GM18520 (cell line): Measurements from ENCODE around the gene IRAK4.
A peak's percentile ranks its signal among the peaks of the same experiment; 100 is the strongest.

Source experiments
- ATAC-seq: cut with Tn5 transposase; IDR thresholded peaks from one replicate; pipeline ENCODE4 v1.9.1; 2021; ENCODE audit not compliant: unreplicated experiment

The IRAK4 gene

DNA sequence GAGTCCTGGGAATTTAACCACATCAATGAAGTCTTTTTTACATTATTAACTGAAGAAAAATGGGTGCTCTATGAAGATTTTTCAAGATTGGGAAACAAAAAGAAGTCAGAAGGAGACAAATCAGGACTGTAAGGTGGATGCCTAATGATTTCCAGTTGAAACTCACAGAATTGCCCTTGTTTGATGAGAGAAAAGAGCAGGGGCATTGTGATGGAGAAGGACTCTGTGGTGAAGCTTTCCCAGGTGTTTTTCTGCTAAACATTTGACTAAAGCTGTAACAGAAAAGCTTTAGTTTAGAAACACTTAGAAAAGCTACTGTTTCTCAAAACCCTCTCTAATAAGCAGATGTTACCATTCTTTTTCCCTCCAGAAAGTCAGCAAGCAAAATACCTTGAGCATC lies 5.8 kb downstream of the IRAK4 start:
- no peak for ATAC-seq

DNA sequence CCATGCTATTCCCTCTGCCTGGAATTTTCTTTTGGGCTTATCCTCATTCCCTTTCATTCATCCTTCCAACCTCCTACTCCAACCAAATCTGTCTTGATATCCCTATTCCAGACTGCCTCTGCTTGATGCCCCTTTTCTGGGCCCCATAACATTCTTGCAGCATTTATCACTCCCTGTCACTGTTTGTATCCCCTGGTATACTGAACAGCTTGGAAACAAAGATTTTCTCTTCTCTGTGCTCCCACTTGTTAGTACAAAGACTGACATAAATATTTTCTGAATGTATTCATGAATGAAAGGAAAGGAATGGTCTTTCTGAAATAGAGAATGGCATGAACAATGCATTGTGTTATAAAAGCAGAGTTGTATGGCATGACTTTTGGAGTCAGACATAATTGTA lies 7.5 kb downstream of the IRAK4 start:
- no peak for ATAC-seq

DNA sequence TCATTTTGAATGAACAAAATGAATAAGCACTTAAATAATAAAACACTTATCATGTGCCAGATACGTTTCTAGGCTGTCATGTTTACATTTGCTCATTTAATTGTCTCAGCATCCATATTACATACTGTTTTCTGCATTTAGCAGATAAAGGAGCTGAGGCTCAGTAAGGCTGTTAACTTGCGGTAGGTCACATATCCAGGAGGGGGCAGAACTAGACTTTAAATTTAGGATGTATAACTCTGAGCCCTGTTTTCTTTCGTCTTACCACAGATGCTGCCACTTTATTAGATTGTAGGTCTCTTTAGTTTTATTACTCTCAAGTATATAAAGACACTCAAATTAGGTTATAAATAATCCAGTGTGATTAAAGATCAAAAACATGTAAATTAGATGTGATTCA lies 17.7 kb downstream of the IRAK4 start:
- no peak for ATAC-seq

DNA sequence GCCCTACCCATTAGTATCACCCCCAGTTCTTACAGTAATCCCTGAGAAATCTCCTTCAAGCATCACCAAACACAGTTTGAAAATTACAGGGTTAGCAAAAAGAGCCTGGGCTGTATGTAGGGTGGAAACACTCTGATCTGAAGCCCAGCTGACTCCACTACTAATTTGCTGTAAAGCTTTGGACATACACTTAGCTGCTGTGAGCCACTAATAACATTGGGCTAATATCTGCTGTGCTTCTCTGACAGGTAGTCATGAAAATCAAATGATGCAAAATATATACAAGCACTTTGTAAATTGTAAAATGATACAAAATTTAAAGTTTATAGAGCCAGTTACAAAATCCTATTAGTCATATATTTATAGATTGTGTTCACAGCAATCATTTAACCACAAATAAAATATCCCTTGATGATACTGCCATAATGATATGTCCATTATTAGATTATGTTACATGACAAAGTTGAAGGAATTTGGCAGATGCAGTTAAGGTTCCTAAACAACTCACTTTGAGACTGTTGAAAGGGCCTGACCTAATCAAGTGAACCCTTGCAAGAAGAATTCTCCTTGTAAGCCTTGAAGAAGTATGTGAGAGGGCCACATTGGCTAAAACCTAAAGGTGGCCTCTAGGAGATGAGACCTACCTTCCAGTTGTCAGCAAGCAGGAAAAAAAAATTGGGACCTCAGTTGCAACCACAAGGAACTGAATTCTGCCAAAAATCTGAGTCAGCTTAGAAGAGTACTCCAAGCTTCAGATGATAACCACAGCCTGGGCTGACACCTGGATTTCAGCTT lies 28.3 kb downstream of the IRAK4 start:
- no peak for ATAC-seq

DNA sequence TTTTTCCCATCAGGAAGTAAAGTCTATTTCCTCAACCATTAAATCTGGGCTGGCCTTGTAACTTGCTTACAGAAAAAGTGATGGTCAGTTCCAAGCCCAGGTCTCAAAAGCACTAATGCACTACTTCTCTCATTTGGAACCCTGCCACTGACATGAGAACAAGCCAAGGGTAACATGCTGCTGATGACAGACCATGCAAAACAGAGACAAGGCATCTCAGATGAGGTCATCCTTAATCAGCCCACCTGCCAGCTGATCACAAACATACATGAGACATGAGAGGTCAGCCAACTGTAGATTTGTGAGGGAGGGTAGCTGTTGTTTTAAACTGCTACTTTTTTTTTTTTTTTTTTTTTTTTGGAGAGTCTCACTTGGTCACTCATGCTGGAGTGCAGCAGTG lies 31.2 kb downstream of the IRAK4 start:
- no peak for ATAC-seq

DNA sequence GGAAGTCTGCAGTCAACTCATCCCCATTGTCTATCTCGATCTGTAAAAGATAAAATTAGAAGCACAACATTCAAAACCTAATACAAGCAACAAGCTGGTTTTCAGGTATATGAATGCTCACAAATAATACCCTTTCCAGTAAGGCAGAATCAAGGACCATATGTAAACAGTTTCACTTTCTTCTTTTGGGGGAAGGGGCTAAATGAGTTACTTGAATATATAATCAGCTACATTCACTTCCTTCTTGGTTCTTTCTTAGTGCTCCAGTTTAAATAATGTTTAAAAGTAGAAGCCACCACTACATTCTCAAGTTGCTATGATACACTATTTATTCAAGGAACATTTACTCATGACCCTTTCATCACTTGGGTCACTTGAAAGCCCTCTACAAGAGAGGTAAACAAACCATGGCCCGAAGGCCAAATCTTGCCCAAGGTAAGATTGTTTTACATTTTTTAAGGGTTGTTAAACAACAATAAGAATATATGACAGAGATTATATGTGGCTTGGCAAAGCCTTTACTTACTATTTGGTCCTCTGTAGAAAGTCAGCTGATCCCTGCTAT lies 37.0 kb downstream of the IRAK4 start:
- ATAC-seq, result no peak

DNA sequence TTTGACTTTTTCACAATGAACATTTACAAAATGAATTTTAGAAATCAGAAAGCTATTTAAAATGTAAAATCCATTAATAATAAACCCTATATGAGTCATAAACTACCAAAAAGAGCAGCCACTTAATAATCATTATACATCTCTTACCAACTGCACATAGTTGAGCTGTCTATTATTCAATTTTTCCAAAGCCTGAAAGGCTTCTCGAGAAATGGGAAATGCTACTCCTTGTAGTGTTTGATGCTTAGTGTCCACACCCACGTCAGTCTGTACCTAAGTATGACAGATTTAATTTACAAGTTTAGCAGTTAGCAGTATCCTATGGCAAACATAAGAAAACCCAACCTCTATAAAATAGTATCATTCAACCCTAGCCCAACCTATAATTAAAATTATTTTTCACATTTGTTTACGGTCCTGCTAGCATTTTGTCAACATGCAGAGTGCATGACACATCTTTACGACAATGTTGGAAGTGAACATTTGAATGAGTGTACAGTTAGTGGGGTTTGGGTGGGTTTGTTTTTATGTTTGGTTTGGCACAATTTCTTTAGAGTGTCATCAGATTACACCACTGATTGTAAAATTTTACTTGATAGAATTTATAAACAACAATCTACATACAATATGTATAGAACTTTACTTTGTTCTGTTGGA lies 38.9 kb downstream of the IRAK4 start:
- ATAC-seq, result no peak

DNA sequence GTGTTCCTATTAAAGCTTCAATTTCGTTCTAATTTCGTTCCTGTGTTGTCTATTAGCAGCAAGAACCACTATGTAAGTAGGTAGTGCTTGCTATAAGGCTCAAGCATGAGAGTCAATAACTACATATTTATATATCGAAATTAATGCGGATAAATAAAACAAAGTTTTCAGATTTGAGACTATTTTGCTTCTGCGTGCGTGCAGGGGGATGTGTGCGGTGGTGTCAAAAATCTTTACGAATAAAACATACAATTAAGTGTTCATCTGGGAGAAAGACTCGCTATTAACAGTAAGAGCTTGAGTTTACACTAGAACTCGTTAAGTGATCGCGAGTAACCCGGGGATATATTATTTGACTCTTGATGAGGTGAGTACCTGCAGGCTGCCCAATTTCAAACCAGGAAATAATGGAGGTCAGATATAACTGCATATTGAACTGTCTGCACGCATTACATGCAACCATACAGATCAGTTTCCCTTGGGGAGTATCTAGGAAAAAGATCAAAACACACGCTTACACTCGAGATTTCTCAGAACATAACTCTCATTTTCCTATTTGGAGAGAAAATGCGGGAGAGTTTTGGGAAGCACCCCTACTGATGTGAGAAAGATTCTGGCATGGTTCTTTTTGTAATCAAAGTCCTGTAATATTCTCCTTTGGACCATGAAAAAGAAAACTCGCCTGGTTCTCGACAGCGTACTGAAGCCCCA lies 46.6 kb downstream of the IRAK4 start:
- ATAC-seq, result no peak

DNA sequence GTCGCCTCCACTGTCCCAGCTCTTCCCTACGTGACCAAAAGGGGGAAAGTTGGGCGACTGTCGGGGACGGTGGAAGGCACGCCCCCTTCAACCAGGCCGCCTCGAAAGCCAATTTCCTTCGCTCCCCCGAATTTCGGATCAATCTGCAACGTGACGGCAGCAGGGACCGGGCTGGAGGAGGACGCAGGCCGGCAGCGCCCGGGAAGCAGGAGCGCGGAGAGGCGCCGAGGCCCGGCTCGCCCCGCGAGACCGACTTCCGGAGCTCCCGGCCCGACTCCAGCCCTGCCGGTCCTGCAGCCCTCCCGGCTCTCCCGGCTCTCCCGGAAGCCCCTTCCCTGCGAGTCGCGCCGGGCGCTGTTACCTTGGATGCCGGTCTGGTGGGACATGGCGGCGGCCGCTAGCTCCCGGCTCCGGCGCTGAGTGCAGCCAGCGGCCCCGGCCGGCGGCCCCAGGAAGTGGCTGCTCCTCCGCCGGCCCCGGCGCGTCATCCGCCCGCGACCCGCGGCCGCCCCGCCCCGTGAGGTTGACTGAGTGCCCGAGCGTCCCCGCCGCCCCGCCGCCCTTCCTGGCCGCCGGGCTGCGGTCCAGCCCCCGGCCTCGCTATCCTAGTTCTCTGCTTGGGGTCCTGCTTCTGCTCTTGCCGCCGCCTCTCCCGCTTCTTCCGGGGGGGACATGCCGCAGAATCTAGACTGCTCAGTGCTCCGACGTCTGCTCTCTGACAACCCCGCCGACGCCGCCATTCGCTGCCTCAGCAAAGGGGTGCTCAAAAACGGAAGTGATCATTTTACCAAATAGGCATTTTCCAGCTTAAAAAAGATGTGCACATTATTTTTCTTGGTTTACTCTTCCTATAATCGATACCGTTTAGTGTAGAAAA lies 47.3 kb downstream of the IRAK4 start, which contains the start of gene TWF1:
TSS of gene TWF1 (minus strand) at position 458 of the 877 bp plus-strand sequence. CDS start at position 386, 72 bp downstream.
- ATAC-seq, result peak; percentile 97

DNA sequence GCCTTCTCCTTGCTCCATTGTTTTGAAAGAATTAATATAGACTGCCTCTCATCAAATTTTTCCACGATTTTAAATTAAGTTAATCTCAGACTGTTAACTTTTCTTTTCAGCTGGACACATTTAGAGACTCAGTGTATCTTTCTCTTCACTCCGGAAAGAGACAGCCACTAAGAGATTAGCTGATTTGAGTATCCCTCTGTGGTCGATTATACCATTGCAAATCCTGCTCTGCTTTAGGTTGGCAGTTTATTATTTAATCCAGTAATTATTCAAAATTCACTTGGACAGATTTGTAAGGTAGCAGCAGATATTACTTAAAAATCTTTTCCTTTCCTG lies 48.0 kb downstream of the IRAK4 start:
- ATAC-seq, result no peak

DNA sequence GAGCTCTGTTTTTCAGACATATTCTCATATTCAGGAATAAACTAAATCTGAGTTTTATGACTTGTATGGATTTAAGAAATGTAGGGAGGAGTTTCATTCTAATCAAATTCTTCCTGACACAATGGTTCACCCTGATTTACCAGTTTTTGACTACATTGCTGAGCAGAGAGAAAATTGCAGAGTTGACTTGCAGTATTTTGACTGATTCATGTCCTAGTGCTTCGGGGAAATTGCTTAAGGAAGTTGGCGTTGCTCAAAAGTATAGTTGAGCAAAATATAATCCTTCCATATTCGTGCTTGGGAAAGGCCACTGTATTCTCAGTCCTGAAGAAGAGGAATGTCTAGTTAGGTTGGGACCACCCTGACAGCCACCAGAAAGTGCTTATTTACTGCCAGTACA lies 48.6 kb downstream of the IRAK4 start:
- ATAC-seq, result no peak

DNA sequence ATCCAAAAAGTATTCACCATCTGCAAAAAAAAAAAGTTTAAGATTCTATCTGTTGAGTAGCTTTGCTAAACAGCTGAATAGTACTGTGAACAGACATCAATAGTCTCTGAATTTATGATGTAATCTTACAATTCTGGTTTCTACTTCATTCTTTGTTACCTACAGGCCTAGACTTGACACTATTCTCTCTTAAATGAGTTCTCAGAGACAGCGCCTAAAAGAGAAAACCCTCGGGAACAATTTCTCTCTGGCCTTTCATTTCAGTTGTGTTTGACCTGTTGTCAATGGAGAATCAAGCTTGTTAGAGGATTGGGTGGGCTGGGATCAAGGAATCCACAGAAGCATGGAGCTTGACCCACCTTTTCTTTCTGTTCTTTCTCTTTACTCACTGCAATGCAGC lies 53.3 kb downstream of the IRAK4 start:
- ATAC-seq, result no peak

DNA sequence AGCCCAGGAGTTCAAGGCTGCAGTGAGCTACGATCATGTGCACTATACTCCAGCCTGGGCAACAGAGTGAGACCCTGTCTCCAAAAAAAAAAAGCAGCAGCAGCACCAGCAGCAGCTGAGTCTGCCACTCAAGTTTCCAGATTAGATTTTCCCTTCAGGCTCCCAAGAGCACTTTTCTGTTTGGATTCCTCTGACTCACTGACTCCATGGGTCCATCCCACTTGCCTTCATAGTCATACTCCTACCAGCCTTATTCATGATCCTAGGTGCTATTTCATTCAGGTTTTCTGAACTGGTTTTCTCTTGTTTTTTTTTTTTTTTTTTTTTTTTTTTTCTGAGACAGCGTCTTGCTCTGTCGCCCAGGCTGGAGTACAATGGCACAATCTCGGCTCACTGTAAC lies 54.2 kb downstream of the IRAK4 start:
- no peak for ATAC-seq

DNA sequence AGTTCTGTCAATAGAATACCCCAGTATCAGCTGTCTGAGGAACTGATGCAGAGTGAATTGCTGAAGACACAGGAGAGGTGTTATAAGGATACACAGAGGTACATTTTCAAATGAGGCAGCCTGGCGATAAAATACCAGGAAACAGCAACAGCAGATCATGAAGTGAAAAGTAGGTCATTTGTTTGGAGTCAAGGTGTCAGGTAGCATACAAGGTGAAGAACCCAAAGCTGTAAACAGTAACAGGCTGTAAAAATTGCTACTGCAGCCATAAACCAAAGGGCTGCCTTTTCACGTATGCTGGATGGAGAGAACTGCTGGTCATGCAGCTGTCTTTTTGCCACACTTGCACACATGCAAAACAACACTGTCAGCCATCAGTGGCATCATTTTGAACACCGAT lies 56.7 kb downstream of the IRAK4 start:
- ATAC-seq, result no peak

DNA sequence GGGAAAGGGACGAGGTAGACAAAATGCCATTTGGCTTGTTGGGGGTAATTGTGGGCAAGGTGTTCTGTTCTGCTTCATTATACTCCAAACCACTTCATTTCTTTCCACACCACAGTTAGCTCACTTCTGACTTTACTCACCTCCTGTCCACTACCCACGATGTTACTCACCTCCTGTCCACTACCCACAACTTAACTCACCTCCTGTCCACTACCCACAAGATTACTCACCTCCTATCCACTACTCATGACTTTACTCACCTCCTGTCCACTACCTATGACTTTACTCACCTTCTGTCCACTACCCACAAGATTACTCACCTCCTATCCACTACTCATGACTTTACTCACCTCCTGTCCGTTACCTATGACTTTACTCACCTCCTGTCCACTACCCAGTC lies 57.4 kb downstream of the IRAK4 start:
- ATAC-seq, result no peak

DNA sequence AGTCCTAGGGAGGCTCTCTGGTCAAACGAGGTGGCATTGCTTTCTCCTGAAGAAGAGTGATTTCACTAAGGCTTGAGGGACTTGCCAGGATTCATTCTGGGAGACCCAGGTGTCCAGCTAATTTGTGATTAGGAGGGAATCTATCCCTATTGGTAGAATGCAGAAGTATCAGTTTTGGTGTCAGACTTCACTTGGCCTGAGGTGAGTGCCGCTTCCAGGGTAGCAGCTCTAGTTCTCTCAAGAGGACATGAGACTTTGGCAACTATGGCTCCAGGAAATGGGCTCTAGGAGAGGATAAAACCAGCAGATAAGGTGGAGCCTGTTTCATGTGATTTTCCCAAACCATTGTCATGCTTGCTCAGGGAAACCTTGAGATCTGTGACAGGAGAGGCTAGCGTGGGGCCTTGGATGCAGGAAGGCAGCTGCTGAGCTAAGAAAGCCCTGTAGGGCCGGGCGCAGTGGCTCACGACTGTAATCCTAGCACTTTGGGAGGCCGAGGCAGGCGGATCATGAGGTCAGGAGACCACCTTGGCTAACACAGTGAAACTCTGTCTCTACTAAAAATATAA lies 65.5 kb downstream of the IRAK4 start:
- no peak for ATAC-seq

DNA sequence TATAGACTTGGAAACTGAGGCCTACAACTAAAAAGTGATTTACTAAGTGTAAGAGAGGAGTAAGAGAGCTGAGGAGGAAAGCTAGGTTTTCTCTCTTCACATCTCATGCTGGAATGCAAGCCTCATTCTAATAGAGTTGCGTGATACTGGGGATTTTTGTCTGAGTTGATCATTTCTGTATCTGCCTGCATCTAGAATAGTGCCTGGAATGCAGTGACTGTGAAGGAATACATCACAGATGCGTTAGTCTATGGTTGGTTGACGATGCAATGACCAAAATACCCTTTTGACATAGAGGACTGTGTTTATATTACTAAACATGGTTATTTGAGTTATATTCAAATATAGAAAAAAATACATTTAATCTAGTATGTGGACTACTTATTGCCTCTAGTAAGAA lies 67.9 kb downstream of the IRAK4 start:
- no peak for ATAC-seq

DNA sequence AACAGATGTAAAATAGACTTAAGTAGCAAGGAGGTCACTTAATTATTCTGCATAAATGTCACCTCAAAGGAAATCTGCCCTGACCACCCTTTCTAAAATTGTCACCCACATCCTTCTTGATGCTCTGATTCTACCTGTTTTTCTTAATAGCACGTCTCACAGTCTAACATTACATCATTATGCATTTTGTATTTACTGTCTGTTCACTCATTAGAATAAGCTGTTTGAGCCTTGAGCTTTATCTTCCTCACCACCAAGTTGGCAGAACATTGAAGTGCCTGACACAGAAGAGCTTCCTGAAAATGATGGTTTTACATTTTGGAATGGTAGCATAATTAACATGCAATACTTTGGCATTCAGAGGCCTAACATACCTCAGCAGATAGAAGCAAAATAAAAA lies 68.3 kb downstream of the IRAK4 start:
- ATAC-seq, result no peak

DNA sequence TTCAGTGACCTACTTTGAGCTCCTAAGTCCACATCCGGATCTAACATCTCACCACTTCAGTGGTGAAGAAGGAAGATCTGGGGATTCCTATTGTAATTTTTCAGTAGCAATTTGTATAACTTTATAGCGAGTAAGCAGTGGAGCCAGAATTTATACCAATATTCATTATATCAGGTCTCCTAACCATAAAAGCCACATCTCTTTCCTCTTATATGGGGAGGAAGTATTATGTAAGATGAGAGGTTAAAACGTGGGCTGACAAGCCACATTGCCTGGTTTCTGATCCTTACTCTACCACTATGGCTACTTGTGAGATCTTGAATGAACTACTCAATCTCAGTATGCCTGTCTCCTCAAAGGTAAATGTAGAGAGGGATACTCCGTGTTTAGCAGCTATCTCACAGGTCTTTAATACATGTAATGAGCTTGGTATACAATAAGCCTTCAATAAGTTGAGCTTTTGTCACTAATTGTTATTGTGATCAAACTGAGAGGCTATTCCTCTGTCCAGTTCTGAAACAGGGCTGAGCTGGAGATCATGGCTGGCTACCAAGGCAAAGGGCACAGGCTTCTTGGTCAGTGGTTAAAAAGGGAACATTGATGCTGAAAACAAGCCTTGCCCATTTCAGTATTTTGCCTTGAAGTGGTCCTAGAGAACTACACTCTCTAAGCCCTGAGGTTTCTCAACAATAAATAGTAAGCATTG lies 73.9 kb downstream of the IRAK4 start:
- ATAC-seq, result no peak

DNA sequence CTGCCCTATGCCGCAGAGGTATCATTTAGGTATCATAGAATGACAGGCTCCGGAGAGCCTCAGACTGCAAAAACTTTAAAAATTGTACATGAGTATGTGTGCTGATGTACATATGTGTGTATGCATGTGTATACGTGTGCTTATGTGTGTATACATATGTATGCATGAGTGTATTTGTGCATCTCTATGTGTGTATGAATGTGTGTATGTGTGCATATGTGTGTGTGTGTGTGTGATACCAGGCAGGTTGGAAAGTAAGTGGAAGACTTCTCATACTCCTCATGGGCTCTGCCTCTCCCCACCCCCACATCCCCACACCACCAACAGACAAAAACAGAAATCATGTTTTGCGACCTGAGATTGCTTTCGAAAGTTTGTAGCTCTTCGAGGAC lies 76.5 kb downstream of the IRAK4 start:
- no peak for ATAC-seq
